Lung (tissue), 12 donors: Measurements from ENCODE around the gene FAM53A. TPM values are rescaled to one million over a fixed set of nuclear protein-coding genes. Genes with fewer than 3 reads are reported as not detected.

Source experiments
- ATAC-seq: fragments of 200-7000 bp; cut with Tn5 transposase; one replicate; pipeline ENCODE4 v1.9.1; 2020; ENCODE audit warnings: moderate number of reproducible peaks; ENCODE audit not compliant: insufficient read depth, low FRiP score
- DNase-seq, 3 donors: peaks; one replicate each; pipeline ENCODE4 v3.0.0-alpha.2; 2013 to 2017
- H3K27ac ChIP-seq, 2 donors: one replicate each; pipeline ENCODE4 v1.5.1; 2013; ENCODE audit warnings: mild to moderate bottlenecking in 2 of 2, moderate library complexity in 2 of 2, control low read depth in 1 of 2, inconsistent platforms in 1 of 2, low read depth in 1 of 2, low read length in 1 of 2
- H3K27me3 ChIP-seq, 3 donors: one replicate each; pipeline ENCODE4 v1.5.1; 2013; ENCODE audit warnings: low read length in 2 of 3; ENCODE audit not compliant: control insufficient read depth in 3 of 3, insufficient read depth in 3 of 3
- H3K36me3 ChIP-seq, 4 donors: one replicate each; pipeline ENCODE4 v1.5.1; 2013; ENCODE audit warnings: low read length in 4 of 4, mild to moderate bottlenecking in 1 of 4, moderate library complexity in 1 of 4; ENCODE audit not compliant: control insufficient read depth in 4 of 4, insufficient read depth in 4 of 4
- H3K4me1 ChIP-seq, 5 donors: one replicate each; pipeline ENCODE4 v1.5.1; 2013; ENCODE audit warnings: low read length in 5 of 5, mild to moderate bottlenecking in 2 of 5, moderate library complexity in 1 of 5; ENCODE audit not compliant: control insufficient read depth in 5 of 5, insufficient read depth in 5 of 5
- H3K4me3 ChIP-seq: one replicate; pipeline ENCODE4 v1.5.1; 2013; ENCODE audit warnings: mild to moderate bottlenecking, control low read depth, moderate library complexity
- H3K9ac ChIP-seq, 2 donors: one replicate each; pipeline ENCODE4 v1.5.1; 2013; ENCODE audit warnings: low read length in 2 of 2, control low read depth in 1 of 2; ENCODE audit not compliant: insufficient read depth in 1 of 2
- H3K9me3 ChIP-seq, 4 donors: one replicate each; pipeline ENCODE4 v1.5.1; 2013; ENCODE audit warnings: low read length in 3 of 4, mild to moderate bottlenecking in 1 of 4, moderate library complexity in 1 of 4; ENCODE audit not compliant: control insufficient read depth in 4 of 4, insufficient read depth in 3 of 4
- CTCF ChIP-seq: IDR thresholded peaks from 2 replicates; pipeline ENCODE4 v1.5.1; 2012; ENCODE audit warnings: mild to moderate bottlenecking; ENCODE audit errors: control extremely low read depth, extremely low read depth
- whole genome bisulfite sequencing, 2 donors: extraction: QIAGEN DNeasy Blood & Tissue Kit; methylation state at CpG; one replicate each; pipeline ENCODE4 v1.1.7; 2013; 5-methylcytosine and 5-hydroxymethylcytosine counted together
- polyA plus RNA-seq, 2 donors: library from polyadenylated mRNA; stranded (reverse); fragments of 200-250 nt; gene quantifications; one replicate each; pipeline ENCODE4 v1.2.1, GENCODE V29; 2013
- total RNA-seq, 2 donors: library from RNA; depleted of rRNA in 1 of 2; stranded (reverse); fragments of >200 nt in 1 of 2; gene quantifications; one replicate each; pipeline ENCODE4 v1.2.1, GENCODE V29; 2014 to 2021
- donor health status: control.
- donor health status: control.
- donor health status: Bipolar disorder and iron deficiency.
- donor health status: healthy.
- donor health status: DM: yes; HTN: yes; CAD: no.

FAM53A gene
- total and polyA plus RNA-seq, 4 donors: 1.4 to 2.8 (median 2.2) TPM

DNA sequence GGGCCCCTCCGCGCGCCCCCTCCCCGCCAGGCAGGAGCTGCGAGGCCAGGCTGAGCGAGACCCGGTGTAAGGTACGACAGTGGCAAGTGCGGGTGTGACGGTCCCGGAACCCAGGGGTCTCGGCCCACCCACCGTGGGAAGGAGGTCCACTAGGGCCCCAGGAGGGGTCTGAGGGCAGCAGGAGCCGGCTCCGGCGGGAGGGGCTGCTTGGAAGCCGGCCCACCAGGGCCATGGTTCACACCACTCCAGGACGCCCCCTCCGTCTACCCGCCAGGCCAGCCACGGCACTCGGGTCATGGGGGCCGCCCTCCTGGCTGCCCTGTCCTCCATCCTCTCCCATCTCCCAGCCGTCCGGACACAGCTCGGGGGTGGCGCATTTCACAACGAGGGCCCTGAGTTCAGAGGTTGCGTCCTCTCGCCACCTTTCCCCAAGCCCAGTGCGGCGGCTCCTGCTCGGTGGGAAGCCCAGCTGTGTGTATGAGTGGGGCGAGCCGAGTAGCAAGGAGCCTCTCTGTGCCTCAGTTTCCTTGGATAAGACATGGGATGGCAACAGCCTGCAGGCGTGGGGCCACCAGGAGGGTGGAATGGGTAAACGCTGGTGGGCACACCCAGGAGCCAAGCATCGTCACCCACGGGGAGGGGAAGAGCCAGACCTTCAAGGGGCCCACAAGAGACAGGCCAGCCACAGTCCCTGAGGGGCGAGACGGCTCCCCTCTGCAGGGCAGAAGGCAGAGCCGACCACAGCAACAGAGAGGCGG is 81.3 kb downstream of the FAM53A start:
- Histone ChIP-seq H3K4me3 (no peak overlapping the region), H3K27me3 (peaks cover 2 to 4% (median 2%) of the 10 kb centered on the region in 3 donors), H3K36me3 (no peaks in the 10 kb centered on the region), H3K27ac (no peak overlapping the region), H3K9me3 (peaks cover 0 to 2% (median 0%) of the 10 kb centered on the region in 4 donors), H3K9ac (no peak overlapping the region), H3K4me1 (no peaks in the 10 kb centered on the region)
- no peak for TF ChIP-seq CTCF
- no peak for DNase-seq
- WGBS, 2 donors: 71 to 77% methylated on average over 43 of the region's 43 CpGs
- ATAC-seq: no peak

DNA sequence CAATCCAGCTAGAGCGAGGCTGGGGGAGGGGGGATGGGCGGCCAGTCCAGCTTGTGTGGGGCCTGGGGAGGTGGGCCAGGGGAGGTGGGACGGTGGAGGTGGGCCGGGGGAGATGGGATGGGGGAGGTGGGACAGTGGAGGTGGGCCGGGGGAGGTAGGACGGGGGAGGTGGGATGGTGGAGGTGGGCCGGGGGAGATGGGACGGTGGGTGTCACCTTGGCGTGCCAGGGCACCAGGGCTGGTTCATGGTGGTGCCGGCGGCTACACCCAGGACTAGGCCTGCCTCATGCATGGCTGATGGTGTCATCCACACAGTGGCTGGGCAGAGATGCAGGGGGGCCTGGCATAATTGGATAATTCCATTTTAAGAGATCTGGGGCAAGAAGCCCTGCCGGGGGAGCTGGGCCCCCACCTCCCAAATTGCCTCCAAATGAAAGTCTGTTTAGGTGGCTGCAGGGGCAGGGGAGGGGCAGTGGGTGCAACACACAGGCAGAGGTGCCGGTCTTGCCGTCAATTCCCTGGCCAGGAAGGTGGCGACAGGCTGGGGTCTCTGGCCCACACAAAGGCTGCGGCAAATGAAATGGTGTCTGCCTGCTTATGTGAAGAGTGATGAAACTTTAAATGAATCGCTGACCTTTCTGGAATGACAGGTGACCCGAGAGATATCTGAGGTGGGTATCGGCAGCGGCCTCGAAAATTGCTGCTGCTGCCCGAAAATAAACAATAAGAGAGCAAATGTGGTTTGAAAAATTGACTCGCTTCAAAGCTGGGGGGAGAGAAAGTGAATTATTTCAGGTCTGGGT is 82.1 kb downstream of the FAM53A start:
- no peak for ATAC-seq
- H3K36me3 ChIP-seq: no peaks in the 10 kb centered on the region
- no peak overlapping the region for H3K4me3 ChIP-seq
- H3K9me3 ChIP-seq: peaks cover 0 to 2% (median 0%) of the 10 kb centered on the region in 4 donors
- H3K9ac ChIP-seq: no peak overlapping the region
- WGBS, 2 donors: 83 to 90% methylated on average over 23 of the region's 23 CpGs
- no peak for DNase-seq
- peaks cover 2 to 4% (median 2%) of the 10 kb centered on the region in 3 donors for H3K27me3 ChIP-seq
- TF ChIP-seq CTCF: no peak
- H3K27ac ChIP-seq: no peak overlapping the region
- no peaks in the 10 kb centered on the region for H3K4me1 ChIP-seq

DNA sequence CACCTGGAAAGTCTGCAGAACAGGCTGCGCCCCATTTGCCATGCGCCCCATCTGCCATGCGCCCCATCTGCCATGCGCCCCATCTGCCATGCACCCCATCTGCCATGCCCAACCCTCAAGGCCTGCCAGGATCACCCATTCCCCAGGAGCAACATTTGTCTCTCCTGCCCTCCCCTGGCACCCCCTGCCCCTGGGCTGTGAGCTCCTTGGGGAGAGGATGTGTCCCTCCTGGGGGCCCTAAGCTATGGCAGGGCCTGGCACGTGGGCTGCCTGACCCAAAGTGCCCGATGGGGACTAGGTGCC is 82.6 kb downstream of the FAM53A start:
- DNase-seq (no peak), ATAC-seq (no peak)
- no peaks in the 10 kb centered on the region for H3K4me1 ChIP-seq
- no peak overlapping the region for H3K27ac ChIP-seq
- H3K4me3 ChIP-seq: no peak overlapping the region
- no peak for TF ChIP-seq CTCF
- no peaks in the 10 kb centered on the region for H3K36me3 ChIP-seq
- H3K9ac ChIP-seq: no peak overlapping the region
- H3K9me3 ChIP-seq: no peaks in the 10 kb centered on the region
- 88 to 97% methylated on average over 2 to 6 of the region's 6 CpGs for WGBS, 2 donors
- H3K27me3 ChIP-seq: peaks cover 2 to 4% (median 2%) of the 10 kb centered on the region in 3 donors
